HG03064 (cell line): ENCODE data around the gene GATA2.

Experiments
- ATAC-seq: cut with Tn5 transposase; IDR thresholded peaks from one replicate; pipeline ENCODE4 v1.9.1; 2021; ENCODE audit warnings: low read depth; ENCODE audit not compliant: unreplicated experiment

GATA2 gene

DNA sequence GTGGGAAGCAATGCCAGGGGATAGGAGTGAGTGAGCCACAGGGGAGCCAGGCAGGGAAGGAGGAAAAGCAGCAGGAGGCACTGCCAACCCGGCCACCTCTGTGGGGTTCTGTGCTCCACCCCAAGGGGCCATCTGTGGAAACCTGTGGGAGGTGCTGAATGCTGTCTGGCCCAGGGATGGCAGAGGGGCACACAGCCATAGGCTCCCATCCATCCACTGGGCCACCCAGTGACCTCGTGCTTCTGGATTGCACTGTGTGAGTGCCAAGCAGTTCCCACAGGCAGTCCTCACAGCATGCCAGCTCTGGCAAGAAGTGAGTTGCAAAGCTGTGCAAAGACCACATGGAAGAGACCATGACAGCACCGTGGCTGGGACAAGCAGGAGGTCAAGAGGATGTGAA lies 53.8 kb downstream of the GATA2 start:
- no peak for ATAC-seq

DNA sequence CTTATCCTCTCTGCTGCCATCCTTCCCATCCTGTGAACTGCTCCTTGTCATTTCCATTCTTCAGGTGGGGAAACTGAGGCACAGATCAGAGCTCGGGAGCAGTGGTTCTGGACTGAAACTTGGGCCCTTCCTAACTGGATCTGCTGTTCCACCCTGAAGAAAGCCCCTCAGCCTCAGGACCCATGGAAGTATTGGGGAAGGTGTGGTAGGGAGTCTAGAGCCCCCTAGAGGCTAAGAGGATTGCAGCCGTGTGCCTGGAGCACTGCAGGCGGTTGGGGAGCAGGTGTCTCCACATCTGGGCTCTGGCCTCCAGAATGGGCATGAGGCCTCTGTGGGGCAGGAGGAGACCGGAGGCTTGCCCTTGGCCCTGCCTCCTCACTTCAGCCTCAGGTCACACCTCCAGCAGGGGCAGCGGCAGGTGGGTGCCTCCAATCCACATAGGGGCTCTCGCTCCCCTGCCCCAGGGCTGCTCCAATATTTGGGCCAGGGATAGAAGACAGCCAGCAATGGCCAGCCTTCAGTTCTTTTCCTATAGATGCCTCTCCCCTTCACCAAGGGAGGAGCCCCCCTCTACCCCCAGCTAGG lies 54.4 kb downstream of the GATA2 start:
- no peak for ATAC-seq

DNA sequence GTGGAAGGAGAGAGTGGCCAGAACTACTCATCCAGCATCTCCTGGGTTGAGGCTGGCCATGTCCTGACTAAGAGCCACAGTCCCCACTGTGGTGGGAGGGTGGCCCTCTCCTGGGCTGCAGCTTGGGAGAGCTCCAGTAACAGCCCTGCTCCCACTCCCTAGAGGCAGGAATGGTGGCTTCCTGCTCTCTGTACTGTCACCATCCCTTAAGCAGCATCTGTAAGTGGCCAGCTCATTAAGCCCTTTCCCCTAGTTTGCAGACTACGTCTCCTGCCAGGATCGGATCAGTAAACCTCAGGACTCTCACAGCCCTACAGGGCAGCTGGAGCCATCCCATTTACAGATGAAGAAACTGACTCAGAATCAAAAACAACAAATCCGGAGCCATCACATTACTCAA lies 56.8 kb downstream of the GATA2 start:
- ATAC-seq = no peak

- ATAC-seq = no peak
Measured at GRCh38 chr3:128435561-128435960, 57.4 kb downstream of the GATA2 start.

DNA sequence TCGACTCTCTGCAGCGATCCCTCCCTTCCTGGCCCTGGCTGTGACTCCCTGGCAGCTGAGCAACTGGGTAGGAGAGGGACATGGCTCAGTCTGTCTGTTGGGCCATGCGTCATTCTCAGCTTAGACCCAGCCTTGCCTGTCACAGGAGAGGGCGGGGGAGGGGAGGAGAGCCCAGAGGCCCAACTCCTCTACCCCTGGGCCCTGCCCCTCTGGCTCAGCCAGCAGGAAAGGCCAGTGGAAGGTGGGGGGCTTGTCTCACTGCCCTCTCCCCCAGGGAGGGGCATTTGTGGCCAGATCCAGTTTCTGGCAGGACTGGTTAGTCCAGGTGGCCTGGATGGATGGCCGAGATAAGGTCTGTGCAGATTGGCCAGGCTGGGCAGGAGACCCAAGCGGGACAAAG lies 57.9 kb downstream of the GATA2 start:
- no peak for ATAC-seq

- ATAC-seq = no peak
Measured at GRCh38 chr3:128434524-128434923, 58.5 kb downstream of the GATA2 start.

- no peak for ATAC-seq
Measured at GRCh38 chr3:128433837-128434165, 59.2 kb downstream of the GATA2 start.

DNA sequence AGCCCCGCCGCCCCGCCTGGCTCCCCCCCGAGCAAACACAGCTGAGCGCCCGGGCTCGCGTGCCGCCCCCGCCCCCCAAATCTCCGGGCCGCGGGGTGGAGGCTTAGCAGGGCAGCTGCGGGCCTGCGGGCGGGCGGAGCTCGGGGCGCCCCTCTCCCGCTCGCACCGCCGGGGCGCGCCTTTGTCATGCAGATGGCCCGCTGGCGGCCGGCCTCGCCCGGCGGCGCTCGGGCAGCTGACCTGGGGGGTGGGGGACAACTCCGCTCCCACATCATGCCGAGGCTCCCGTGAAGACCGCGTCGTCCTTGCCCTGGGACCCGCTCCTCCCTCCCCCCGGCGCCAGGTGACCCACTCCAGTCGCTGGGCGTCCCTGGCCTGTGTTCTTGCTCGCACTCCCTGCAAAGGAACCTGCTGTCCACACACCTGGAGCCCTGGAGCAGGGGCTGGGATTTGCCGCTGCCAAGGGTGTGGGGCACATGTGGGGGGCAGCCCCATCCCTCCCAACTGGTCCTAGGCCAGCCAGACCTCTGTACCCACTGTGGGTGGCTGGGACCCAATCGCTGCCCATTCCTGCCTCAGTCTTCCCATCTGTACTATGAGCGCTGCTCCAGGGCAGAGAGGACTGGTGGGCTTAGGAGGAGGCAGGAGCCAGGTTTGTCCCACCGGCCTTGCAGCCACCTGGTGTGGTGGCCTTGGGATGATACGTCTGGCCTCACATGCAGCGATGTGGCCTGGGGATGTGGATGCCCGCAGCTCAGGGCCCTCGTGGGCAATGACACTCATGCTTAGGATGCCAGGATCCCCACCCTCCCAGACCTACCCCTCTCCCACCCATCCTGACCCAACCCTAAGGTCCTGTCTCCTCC lies 59.8 kb downstream of the GATA2 start:
- ATAC-seq = no peak

GRCh38 chr3:128432301-128432970 lies 60.6 kb downstream of the GATA2 start:
- ATAC-seq = no peak

GRCh38 chr3:128431803-128432300 lies 61.1 kb downstream of the GATA2 start:
- no peak for ATAC-seq

DNA sequence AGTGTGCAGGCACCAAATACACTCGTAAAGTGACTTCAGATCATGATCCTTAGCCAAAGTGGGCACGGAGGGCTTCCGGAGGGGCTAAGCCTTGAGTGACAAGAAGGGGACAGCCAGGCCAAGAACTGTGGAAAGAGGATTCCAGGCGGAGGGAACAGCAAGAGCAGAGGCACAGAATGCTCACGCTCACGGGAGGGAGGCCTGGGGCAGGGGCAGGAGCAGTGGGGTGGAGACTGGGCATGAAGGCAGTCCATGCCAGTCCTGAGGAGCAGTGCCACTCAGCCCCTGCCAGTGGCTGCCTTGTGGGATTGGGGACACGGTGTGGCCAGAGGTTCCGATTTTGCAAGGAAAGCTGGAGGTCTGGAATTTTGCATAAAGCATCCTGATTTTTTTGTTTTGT lies 62.3 kb downstream of the GATA2 start:
- ATAC-seq = no peak

- no peak for ATAC-seq
Measured at GRCh38 chr3:128430301-128430700, 62.7 kb downstream of the GATA2 start.

GRCh38 chr3:128429751-128430150 lies 63.2 kb downstream of the GATA2 start:
- no peak for ATAC-seq
